Measurements from ENCODE around the gene BORCS6. TPM values are rescaled to one million over a fixed set of nuclear protein-coding genes. Genes with fewer than 3 reads are reported as not detected.
A peak's percentile ranks its signal among the peaks of the same experiment; 100 is the strongest.

Gene BORCS6
- total RNA-seq, 1 experiment from 2014 or later, result 6.4 TPM

GRCh38 chr17:8138672-8139371, 51.2 kb downstream of the BORCS6 start:
- ChIA-PET CTCF (interaction anchor here (1.1 to 2.8 kb wide), 6 partner anchors 12 to 65 kb away, joined by 3 to 13 read pairs (median 4); partner anchors contain the start of gene BORCS6), RAD21 (ENCODE audit: low non-redundant PET in 1 of 2, low total read pairs in 2 of 2, uncharacterized antibody in 2 of 2, unreplicated experiment in 2 of 2) (interaction anchor here in 1 of 2 experiments (1.1 kb wide), 1 partner anchor 84 kb away, joined by 4 read pairs; no protein-coding TSS in a partner anchor), POLR2A (interaction anchor here (1.1 to 3.7 kb wide), 6 partner anchors 8 to 83 kb away, joined by 3 to 25 read pairs (median 4); partner anchors contain the start of gene PER1)
- intact Hi-C loops (cut with micrococcal nuclease), result loop anchor here (1.0 to 5.0 kb wide), 5 partner anchors 13 to 83 kb away; partner anchors contain the start of gene PER1
- Histone ChIP-seq H3K4me3 (replicated peaks in 1 of 2; ENCODE audit: low read depth in 1 of 2, low read length in 2 of 2) (peak overlapping the region; percentile 14 to 48; a peak in 3 of 4 replicates), H3K9ac (ENCODE audit: low read length) (peak overlapping the region; percentile 66), H3K27me3 (ENCODE audit: insufficient read depth, low read length) (no peaks in the 10 kb centered on the region), H3K36me3 (ENCODE audit: control insufficient read depth in 1 of 2, insufficient read depth in 2 of 2, low read length in 2 of 2) (peaks cover 7 to 24% of the 10 kb centered on the region in 2 experiments), H2AFZ (ENCODE audit: low read depth, low read length, poor library complexity, severe bottlenecking) (no peak overlapping the region), H3K27ac (ENCODE audit: low read depth, low read length) (peak overlapping the region; percentile 63), H3K4me1 (ENCODE audit: control insufficient read depth in 1 of 2, insufficient read depth in 2 of 2, low read length in 2 of 2) (peaks cover 30 to 61% of the 10 kb centered on the region in 2 experiments), H3K79me2 (ENCODE audit: insufficient read depth, low read length) (no peaks in the 10 kb centered on the region), H4K20me1 (ENCODE audit: insufficient read depth) (0 out of 2 replicates have a peak, but pooled peaks cover 6% of the 10 kb centered on the region), H3K9me3 (ENCODE audit: control insufficient read depth in 1 of 2, insufficient read depth in 1 of 2, low read depth in 1 of 2, low read length in 2 of 2) (no peaks in the 10 kb centered on the region), H3K9me2 (ENCODE audit: insufficient read depth) (no peaks in the 10 kb centered on the region), H3K4me2 (ENCODE audit: low read length) (peak overlapping the region; percentile 77)
- peak; percentile 89 for ATAC-seq
- peak; percentile 95 for DNase-seq (ENCODE audit: low read depth, low spot score)
- peak; percentile 14 for TF ChIP-seq JUND (IDR thresholded peaks at IDR 0.05)
- no peak for TF ChIP-seq ZNF274 (IDR thresholded peaks at IDR 0.05; ENCODE audit: low read depth, low read length)
- no peak for TF ChIP-seq CEBPB (IDR thresholded peaks at IDR 0.05; ENCODE audit: low read depth)
- TF ChIP-seq CBX3 (IDR thresholded peaks at IDR 0.05; ENCODE audit: low read depth), result peak; percentile 82
- TF ChIP-seq, protein P1, sequence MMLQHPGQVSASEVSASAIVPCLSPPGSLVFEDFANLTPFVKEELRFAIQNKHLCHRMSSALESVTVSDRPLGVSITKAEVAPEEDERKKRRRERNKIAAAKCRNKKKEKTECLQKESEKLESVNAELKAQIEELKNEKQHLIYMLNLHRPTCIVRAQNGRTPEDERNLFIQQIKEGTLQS (IDR thresholded peaks at IDR 0.05), result peak; percentile 96
- TF ChIP-seq SIN3A (IDR thresholded peaks at IDR 0.05; ENCODE audit: low read depth), result peak; percentile 77; the same call in 1 of the 2 replicates
- TF ChIP-seq, protein P2, sequence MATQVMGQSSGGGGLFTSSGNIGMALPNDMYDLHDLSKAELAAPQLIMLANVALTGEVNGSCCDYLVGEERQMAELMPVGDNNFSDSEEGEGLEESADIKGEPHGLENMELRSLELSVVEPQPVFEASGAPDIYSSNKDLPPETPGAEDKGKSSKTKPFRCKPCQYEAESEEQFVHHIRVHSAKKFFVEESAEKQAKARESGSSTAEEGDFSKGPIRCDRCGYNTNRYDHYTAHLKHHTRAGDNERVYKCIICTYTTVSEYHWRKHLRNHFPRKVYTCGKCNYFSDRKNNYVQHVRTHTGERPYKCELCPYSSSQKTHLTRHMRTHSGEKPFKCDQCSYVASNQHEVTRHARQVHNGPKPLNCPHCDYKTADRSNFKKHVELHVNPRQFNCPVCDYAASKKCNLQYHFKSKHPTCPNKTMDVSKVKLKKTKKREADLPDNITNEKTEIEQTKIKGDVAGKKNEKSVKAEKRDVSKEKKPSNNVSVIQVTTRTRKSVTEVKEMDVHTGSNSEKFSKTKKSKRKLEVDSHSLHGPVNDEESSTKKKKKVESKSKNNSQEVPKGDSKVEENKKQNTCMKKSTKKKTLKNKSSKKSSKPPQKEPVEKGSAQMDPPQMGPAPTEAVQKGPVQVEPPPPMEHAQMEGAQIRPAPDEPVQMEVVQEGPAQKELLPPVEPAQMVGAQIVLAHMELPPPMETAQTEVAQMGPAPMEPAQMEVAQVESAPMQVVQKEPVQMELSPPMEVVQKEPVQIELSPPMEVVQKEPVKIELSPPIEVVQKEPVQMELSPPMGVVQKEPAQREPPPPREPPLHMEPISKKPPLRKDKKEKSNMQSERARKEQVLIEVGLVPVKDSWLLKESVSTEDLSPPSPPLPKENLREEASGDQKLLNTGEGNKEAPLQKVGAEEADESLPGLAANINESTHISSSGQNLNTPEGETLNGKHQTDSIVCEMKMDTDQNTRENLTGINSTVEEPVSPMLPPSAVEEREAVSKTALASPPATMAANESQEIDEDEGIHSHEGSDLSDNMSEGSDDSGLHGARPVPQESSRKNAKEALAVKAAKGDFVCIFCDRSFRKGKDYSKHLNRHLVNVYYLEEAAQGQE (IDR thresholded peaks at IDR 0.05; ENCODE audit: low read depth), result no peak
- 0 out of 2 replicates have a peak, but pooled peaks have one; percentile 22 for TF ChIP-seq EGR1 (IDR thresholded peaks at IDR 0.05; ENCODE audit: low read depth)
- TF ChIP-seq YY1 (IDR thresholded peaks at IDR 0.05; ENCODE audit: extremely low read depth, insufficient replicate concordance, low read depth, low read length), result peak; percentile 29
- TF ChIP-seq ZBTB33 (IDR thresholded peaks at IDR 0.05; ENCODE audit: extremely low read depth, insufficient replicate concordance, low read length), result peak; percentile 27
- peak; percentile 88 for TF ChIP-seq RAD21 (IDR thresholded peaks at IDR 0.05; ENCODE audit: low read depth)
- TF ChIP-seq EZH2phosphoT487 (IDR thresholded peaks at IDR 0.05; ENCODE audit: borderline replicate concordance), result no peak
- TF ChIP-seq POLR2AphosphoS5 (IDR thresholded peaks at IDR 0.05; ENCODE audit: low read depth, low read length), result peak; percentile 64
- TF ChIP-seq TCF7L2 (IDR thresholded peaks at IDR 0.05; ENCODE audit: borderline replicate concordance, extremely low read depth, insufficient read depth, insufficient read length), result no peak
- TF ChIP-seq, protein P3, sequence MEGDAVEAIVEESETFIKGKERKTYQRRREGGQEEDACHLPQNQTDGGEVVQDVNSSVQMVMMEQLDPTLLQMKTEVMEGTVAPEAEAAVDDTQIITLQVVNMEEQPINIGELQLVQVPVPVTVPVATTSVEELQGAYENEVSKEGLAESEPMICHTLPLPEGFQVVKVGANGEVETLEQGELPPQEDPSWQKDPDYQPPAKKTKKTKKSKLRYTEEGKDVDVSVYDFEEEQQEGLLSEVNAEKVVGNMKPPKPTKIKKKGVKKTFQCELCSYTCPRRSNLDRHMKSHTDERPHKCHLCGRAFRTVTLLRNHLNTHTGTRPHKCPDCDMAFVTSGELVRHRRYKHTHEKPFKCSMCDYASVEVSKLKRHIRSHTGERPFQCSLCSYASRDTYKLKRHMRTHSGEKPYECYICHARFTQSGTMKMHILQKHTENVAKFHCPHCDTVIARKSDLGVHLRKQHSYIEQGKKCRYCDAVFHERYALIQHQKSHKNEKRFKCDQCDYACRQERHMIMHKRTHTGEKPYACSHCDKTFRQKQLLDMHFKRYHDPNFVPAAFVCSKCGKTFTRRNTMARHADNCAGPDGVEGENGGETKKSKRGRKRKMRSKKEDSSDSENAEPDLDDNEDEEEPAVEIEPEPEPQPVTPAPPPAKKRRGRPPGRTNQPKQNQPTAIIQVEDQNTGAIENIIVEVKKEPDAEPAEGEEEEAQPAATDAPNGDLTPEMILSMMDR (IDR thresholded peaks at IDR 0.05 in 2 of 3, conservative IDR thresholded peaks at IDR 0.05 in 1 of 3; ENCODE audit: borderline replicate concordance in 1 of 3, insufficient read depth in 1 of 3, low read depth in 2 of 3, low read length in 2 of 3), result peak; percentile 86 to 87 (median 87)
- TF ChIP-seq SP1 (IDR thresholded peaks at IDR 0.05; ENCODE audit: low read depth), result peak; percentile 47; the same call in 1 of the 2 replicates
- TF ChIP-seq MAX (IDR thresholded peaks at IDR 0.05), result peak; percentile 93
- BruUV-seq (replicated peaks), result no TSS peak
